Ovary (tissue), 3 donors: ENCODE results near the gene NADSYN1.

Experiments used
- EP300 ChIP-seq: sonication (generic); formaldehyde crosslinking; IDR thresholded peaks from one replicate; pipeline ENCODE4 v1.6.1; 2017; ENCODE audit warnings: antibody characterized with exemption
- TF ChIP-seq, protein P1 (sequence below), 3 donors: fragments of 450-650 bp in 2 of 3; fragments of 200-600 bp in 1 of 3; IDR thresholded peaks; one replicate each; pipeline versions ENCODE4 v1.5.1 to v1.8.0; 2016 to 2022; ENCODE audit warnings: antibody characterized with exemption in 3 of 3, mild to moderate bottlenecking in 1 of 3
- donor health status: DM: no; HTN: no; CAD: no.

DNA sequence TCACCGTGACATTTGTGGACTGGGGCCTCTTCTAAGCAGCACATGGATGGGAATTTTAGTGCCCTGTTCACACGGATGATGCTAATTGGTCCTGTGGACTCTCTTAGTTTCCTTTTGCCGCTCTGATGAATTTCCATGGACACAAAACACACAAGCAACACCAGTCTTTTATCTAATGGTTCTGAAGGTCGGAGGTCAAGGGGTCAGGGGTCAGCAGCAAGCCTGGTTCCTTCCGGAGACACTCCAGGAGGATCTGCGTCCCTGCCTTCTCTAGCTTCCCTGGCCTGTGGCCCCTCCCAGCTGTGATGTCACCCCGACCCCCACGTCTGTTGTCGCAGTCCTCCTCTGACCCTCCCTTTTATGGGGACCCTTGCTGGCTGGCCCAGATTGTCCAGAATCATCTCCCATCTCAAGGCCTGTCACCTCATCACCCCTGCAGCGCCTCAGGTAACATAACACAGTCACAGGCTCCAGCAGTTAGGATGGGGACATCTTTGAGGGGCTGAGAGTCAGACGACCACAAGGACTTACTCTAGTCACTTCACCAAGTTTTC, 6.8 kb downstream of the NADSYN1 start:
- TF ChIP-seq EP300 = no peak
- TF ChIP-seq, protein P1, sequence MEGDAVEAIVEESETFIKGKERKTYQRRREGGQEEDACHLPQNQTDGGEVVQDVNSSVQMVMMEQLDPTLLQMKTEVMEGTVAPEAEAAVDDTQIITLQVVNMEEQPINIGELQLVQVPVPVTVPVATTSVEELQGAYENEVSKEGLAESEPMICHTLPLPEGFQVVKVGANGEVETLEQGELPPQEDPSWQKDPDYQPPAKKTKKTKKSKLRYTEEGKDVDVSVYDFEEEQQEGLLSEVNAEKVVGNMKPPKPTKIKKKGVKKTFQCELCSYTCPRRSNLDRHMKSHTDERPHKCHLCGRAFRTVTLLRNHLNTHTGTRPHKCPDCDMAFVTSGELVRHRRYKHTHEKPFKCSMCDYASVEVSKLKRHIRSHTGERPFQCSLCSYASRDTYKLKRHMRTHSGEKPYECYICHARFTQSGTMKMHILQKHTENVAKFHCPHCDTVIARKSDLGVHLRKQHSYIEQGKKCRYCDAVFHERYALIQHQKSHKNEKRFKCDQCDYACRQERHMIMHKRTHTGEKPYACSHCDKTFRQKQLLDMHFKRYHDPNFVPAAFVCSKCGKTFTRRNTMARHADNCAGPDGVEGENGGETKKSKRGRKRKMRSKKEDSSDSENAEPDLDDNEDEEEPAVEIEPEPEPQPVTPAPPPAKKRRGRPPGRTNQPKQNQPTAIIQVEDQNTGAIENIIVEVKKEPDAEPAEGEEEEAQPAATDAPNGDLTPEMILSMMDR (IDR thresholded peaks at IDR 0.05) = no peak
